ENCODE measurements around the gene KLRC3.
"Not testable (repeated sequence)": the region's sequence is repeated elsewhere in the genome, so short reads cannot be mapped to it uniquely, and the experiment has no call there.

DNA sequence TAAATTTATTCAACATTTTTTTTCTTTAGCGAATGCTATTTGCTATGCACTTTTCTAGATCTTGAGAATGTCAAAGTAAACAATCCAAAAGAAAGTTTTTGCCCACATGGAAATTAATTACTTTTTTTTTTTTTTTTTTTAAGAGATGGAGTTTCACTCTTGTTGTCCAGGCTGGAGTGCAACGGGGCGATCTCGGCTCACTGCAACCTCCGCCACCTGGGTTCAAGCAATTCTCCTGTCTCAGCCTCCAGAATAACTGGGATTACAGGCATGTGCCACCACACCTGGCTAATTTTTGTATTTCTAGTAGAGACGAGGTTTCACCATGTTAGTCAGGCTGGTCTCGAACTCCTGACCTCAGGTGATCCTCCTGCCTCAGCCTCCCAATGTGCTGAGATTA is 29.4 kb downstream of the KLRC3 start:
- TF ChIP-seq, protein P1, sequence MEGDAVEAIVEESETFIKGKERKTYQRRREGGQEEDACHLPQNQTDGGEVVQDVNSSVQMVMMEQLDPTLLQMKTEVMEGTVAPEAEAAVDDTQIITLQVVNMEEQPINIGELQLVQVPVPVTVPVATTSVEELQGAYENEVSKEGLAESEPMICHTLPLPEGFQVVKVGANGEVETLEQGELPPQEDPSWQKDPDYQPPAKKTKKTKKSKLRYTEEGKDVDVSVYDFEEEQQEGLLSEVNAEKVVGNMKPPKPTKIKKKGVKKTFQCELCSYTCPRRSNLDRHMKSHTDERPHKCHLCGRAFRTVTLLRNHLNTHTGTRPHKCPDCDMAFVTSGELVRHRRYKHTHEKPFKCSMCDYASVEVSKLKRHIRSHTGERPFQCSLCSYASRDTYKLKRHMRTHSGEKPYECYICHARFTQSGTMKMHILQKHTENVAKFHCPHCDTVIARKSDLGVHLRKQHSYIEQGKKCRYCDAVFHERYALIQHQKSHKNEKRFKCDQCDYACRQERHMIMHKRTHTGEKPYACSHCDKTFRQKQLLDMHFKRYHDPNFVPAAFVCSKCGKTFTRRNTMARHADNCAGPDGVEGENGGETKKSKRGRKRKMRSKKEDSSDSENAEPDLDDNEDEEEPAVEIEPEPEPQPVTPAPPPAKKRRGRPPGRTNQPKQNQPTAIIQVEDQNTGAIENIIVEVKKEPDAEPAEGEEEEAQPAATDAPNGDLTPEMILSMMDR (IDR thresholded peaks at IDR 0.05) = not testable (repeated sequence)
- not testable (repeated sequence) for TF ChIP-seq EP300 (IDR thresholded peaks at IDR 0.05)
